Right atrium auricular region (tissue), 2 donors: ENCODE measurements around the gene DNMBP. TPM values are rescaled to one million over a fixed set of nuclear protein-coding genes. Genes with fewer than 3 reads are reported as not detected.
"Not testable (repeated sequence)": the region's sequence is repeated elsewhere in the genome, so short reads cannot be mapped to it uniquely, and the experiment has no call there.

Source experiments
- DNase-seq: peaks from one replicate; pipeline ENCODE4 v3.0.0-alpha.2; 2019; ENCODE audit warnings: low spot score
- H3K27ac ChIP-seq, 2 donors: fragments of 200-600 bp; sonication (generic); 1 replicate in 1 of 2; 2 replicates in 1 of 2; pipeline ENCODE4 v1.5.1; 2016 to 2019
- H3K27me3 ChIP-seq, 2 donors: fragments of 200-600 bp; sonication (generic); one replicate each; pipeline versions ENCODE4 v1.5.1 to v1.6.0; 2017 to 2019
- H3K36me3 ChIP-seq: fragments of 200-600 bp; sonication (generic); one replicate; pipeline ENCODE4 v1.5.1; 2016
- H3K4me1 ChIP-seq, 2 donors: fragments of 200-600 bp; sonication (generic); one replicate each; pipeline versions ENCODE4 v1.5.1 to v1.6.0; 2017 to 2019
- H3K4me3 ChIP-seq, 2 donors: fragments of 200-600 bp; sonication (generic); 1 replicate in 1 of 2; 2 replicates in 1 of 2; pipeline ENCODE4 v1.5.1; 2017 to 2019; ENCODE audit warnings: mild to moderate bottlenecking in 1 of 2, moderate library complexity in 1 of 2
- H3K9me3 ChIP-seq, 2 donors: fragments of 200-600 bp; sonication (generic); one replicate each; pipeline ENCODE4 v1.5.1; 2019
- total RNA-seq, 2 donors: library from RNA; depleted of rRNA; stranded (reverse); fragments of >200 nt; gene quantifications; one replicate each; pipeline ENCODE4 v1.1.0, GENCODE V29; 2016
- TF ChIP-seq, protein P1 (sequence below), 2 donors: fragments of 200-600 bp; sonication (generic); IDR thresholded peaks; one replicate each; pipeline ENCODE4 v1.5.1; 2019; ENCODE audit warnings: antibody characterized with exemption in 2 of 2

The DNMBP gene
- total RNA-seq, 2 donors from 2014 or later = 5.8 to 8.2 TPM

DNA sequence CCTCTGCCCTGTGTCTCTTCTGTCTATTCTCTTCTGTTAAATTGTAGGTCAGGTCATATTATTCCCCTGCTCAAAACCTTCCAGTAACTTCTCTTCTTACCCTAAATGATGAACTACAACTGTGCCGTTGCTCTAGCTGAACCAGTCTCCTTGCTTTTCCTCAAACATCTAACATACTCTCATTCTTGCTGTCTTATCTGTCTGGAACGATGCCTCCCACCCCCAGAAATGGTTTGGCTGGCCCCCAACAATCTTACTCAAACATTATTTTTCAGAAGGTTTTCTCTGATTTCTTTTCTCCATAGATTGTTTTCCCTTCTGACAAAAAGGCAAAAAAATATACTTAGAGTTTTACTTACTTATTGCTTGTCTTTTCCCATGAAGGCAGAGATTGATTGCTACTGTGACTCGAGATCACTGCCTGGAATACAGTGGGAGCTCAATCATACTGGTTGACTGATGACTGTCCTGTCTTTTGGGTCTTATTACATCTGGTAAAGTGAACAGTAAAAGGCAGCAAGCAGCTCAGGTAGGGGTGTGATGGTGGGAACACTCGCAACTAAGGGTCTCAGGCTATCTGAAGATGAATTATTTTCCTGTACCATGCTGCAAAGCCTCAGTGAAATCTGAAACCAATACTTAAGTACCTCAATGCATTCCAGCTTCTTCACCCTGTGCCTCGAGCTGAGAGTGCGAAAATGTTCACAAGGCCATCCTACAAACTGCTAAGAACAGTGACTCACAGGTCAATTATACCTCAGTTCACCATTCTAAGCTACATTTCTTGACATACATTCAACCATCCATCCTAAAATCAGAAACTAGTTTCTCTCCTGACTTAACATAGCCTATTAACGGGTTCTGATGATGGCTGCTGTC, 67.6 kb downstream of the DNMBP start:
- DNase-seq = no peak
- Histone ChIP-seq H3K4me3 (no peak overlapping the region), H3K27ac (no peak overlapping the region), H3K9me3 (no peaks in the 10 kb centered on the region), H3K4me1 (peaks cover 0 to 16% of the 10 kb centered on the region in 2 donors), H3K36me3 (no peaks in the 10 kb centered on the region), H3K27me3 (no peaks in the 10 kb centered on the region)
- TF ChIP-seq, protein P1, sequence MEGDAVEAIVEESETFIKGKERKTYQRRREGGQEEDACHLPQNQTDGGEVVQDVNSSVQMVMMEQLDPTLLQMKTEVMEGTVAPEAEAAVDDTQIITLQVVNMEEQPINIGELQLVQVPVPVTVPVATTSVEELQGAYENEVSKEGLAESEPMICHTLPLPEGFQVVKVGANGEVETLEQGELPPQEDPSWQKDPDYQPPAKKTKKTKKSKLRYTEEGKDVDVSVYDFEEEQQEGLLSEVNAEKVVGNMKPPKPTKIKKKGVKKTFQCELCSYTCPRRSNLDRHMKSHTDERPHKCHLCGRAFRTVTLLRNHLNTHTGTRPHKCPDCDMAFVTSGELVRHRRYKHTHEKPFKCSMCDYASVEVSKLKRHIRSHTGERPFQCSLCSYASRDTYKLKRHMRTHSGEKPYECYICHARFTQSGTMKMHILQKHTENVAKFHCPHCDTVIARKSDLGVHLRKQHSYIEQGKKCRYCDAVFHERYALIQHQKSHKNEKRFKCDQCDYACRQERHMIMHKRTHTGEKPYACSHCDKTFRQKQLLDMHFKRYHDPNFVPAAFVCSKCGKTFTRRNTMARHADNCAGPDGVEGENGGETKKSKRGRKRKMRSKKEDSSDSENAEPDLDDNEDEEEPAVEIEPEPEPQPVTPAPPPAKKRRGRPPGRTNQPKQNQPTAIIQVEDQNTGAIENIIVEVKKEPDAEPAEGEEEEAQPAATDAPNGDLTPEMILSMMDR (IDR thresholded peaks at IDR 0.05) = no peak

DNA sequence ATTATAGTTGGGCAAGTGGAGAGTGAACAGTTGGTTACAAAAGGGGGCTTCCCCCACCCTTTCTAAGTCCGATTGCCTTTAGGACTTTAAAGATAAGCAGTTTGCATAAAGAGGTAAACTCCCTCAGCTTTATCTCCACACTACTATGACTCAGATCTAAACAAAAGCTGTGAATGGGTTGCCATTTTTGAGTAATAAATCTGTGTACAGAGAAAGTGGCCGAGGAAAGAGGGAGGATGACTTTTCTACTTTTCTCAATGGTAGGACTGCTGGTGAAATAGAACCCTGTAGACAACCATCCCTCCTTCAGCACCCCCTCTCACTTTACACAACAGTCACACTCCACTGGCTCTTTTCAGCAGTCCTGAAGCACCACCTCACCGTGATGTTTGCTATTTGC, 71.2 kb downstream of the DNMBP start:
- Histone ChIP-seq H3K4me3 (no peak overlapping the region), H3K27ac (no peak overlapping the region), H3K4me1 (peaks cover 0 to 7% of the 10 kb centered on the region in 2 donors), H3K36me3 (no peaks in the 10 kb centered on the region), H3K9me3 (no peaks in the 10 kb centered on the region), H3K27me3 (no peaks in the 10 kb centered on the region)
- TF ChIP-seq, protein P1 (IDR thresholded peaks at IDR 0.05) = no peak
- no peak for DNase-seq

DNA sequence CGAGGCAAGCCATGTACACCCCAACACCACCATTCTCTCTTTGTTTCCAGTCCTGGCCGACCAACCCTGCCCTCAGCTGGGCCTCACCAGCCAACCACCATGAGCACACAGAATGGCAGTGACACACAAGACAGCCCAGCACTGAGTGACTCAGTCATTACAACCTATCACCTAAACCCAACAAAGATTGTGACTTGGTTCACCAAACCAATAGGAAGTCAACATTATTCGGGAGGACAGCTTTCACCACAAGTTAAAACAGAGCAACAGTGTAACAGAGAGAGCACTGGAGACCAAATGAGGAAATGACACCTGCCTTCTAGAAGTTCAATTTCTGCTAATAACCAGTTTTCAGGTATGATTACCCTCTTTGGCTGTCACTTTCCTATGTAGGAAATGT, 72.1 kb downstream of the DNMBP start:
- Histone ChIP-seq H3K9me3 (no peaks in the 10 kb centered on the region), H3K4me3 (no peak overlapping the region), H3K4me1 (peaks cover 0 to 5% of the 10 kb centered on the region in 2 donors), H3K27ac (no peak overlapping the region), H3K27me3 (no peaks in the 10 kb centered on the region), H3K36me3 (no peaks in the 10 kb centered on the region)
- TF ChIP-seq, protein P1 (IDR thresholded peaks at IDR 0.05) = no peak
- no peak for DNase-seq

DNA sequence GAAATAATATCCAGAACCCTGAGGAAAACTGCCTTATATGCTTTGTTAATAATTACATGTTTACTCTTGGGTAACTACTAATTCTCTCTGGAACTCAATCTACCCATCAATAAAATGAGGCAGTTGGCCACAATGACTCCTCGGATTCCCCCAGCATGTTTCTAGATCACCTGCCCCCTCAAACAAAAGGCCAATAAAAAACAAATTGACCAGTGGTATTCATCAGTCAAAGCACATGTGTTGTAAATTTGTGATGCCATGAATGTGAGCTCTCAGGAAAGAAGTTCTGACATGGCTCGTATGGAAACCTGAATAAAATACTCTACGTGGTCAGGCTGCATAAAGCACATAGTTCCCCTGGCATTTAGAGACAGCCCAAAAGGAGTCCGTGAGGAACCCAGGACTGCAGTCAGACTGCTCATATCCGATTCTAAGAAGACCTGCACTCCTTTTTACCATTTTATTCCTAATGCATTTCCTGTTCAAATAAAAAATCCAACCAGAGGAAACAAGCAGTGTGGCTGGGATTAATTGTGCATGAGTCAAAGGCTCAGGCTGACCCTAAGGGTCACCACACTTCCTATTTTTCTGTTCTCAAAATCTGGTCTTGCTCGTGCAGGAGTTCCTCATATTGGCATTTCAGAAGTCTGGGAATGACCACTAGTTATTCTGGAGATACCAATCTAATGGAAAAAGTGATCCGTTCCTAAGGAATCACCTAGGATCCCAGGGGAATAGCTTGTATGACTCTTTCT, 77.4 kb downstream of the DNMBP start:
- H3K36me3 ChIP-seq, H3K4me3 ChIP-seq, H3K27me3 ChIP-seq, H3K9me3 ChIP-seq, DNase-seq, H3K27ac ChIP-seq: not testable (repeated sequence)
- H3K4me1 ChIP-seq = peaks cover 0 to 22% of the 10 kb centered on the region in 2 donors

DNA sequence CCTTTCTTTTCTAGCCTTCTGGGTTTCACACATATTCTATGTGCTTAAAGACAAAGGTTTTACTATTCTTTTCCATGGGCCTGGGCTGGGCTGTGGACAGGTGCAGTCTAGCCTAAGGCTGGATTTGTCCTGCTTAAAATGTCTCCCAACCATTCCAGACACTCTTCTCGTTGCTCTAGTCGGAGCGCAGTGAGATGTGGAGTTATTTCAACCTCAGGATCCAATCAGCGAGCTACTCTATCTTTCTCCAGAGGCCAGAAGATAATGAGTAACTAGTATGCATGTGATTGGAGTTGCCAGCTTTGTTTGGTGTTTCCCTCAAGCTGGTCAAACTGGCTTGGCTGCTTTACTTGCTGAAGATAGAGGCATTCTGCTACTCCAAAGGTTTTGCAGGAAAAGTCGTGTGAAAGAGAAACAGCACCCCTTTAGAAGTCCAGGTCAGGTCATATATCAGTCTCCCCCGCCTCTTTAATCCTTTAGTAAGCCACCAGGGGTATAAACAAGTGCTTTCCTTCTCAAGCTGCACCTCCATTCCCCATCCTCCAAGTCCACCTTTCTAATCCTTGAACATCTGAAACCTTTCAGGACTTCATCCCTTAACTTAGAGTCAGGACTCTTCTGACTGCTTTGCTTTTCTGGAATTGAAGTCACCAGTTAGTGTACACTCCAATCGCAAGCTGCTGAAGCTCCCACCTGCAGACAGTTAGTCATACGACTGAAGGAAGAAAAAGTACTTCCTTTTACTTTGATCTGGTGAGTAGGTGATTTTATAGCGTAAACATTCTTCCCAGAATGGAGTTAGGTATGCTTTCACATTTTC, 78.8 kb downstream of the DNMBP start:
- Histone ChIP-seq H3K27me3 (no peaks in the 10 kb centered on the region), H3K27ac (no peak overlapping the region), H3K36me3 (no peaks in the 10 kb centered on the region), H3K9me3 (no peaks in the 10 kb centered on the region), H3K4me3 (no peak overlapping the region), H3K4me1 (peaks cover 0 to 32% of the 10 kb centered on the region in 2 donors)
- TF ChIP-seq, protein P1 (IDR thresholded peaks at IDR 0.05) = no peak
- no peak for DNase-seq
